Stomach (tissue), 4 donors: Measurements from ENCODE around the gene SNTG2.

Experiments
- CTCF ChIP-seq, 7 experiments: fragments of 450-650 bp in 4 of 7; fragments of 200-600 bp in 3 of 7; sonication (generic) in 3 of 7; IDR thresholded peaks; one replicate each; pipeline ENCODE4 v1.5.1; 2016 to 2019; ENCODE audit warnings: antibody characterized with exemption in 7 of 7, control low read depth in 2 of 7, mild to moderate bottlenecking in 1 of 7
- POLR2A ChIP-seq, 4 donors: fragments of 450-650 bp; IDR thresholded peaks; one replicate each; pipeline ENCODE4 v1.6.1; 2016; ENCODE audit warnings: antibody characterized with exemption in 4 of 4, control low read depth in 2 of 4, mild to moderate bottlenecking in 1 of 4, moderate library complexity in 1 of 4

GRCh38 chr2:1060987-1061386 lies 110.3 kb downstream of the SNTG2 start:
- TF ChIP-seq CTCF (IDR thresholded peaks at IDR 0.05) (no peak), POLR2A (IDR thresholded peaks at IDR 0.05) (no peak)
